Brain microvascular endothelial cell (primary cell): Measurements from ENCODE around the gene CTSC.

Experiments used
- DNase-seq: peaks from one replicate; pipeline ENCODE4 v3.0.0-alpha.2; 2020
- H3K27ac ChIP-seq: fragments of 250-450 bp; sonication (Bioruptor Pico); 2 replicates; pipeline ENCODE4 v1.5.1; 2020; ENCODE audit warnings: mild to moderate bottlenecking, moderate library complexity
- H3K27me3 ChIP-seq: fragments of 250-450 bp; sonication (Bioruptor Pico); replicated peaks from 2 replicates; pipeline ENCODE4 v1.5.1; 2020; ENCODE audit warnings: mild to moderate bottlenecking
- H3K36me3 ChIP-seq: fragments of 250-450 bp; sonication (Bioruptor Pico); replicated peaks from 2 replicates; pipeline ENCODE4 v1.5.1; 2020; ENCODE audit warnings: mild to moderate bottlenecking
- H3K4me3 ChIP-seq: 2 replicates; pipeline ENCODE4 v1.5.1; 2011; ENCODE audit warnings: low read depth, mild to moderate bottlenecking, control low read depth, low read length, moderate library complexity
- CTCF ChIP-seq: IDR thresholded peaks from 2 replicates; pipeline ENCODE4 v1.5.1; 2011; ENCODE audit warnings: low read depth, mild to moderate bottlenecking, moderate library complexity, low read length, control low read depth, inconsistent platforms; ENCODE audit errors: missing control alignments
- in situ Hi-C: cut with HindIII; loops from 2 replicates; pipeline ENCODE4 v1.10.0; 2017; ENCODE audit warnings: low sequenced_read_pairs, low pct_ligation_motif_present

Gene CTSC

GRCh38 chr11:88363648-88364065 lies 26.1 kb upstream of the CTSC start:
- no peaks in the 10 kb centered on the region for H3K27me3 ChIP-seq
- no peak for TF ChIP-seq CTCF
- H3K4me3 ChIP-seq: no peak overlapping the region
- DNase-seq: peak; percentile 17
- H3K27ac ChIP-seq: no peak overlapping the region
- no peaks in the 10 kb centered on the region for H3K36me3 ChIP-seq
- in situ Hi-C loops: no loop called here

- TF ChIP-seq CTCF: no peak
- DNase-seq: no peak
- H3K36me3 ChIP-seq: no peaks in the 10 kb centered on the region
- no peak overlapping the region for H3K27ac ChIP-seq
- H3K27me3 ChIP-seq: no peaks in the 10 kb centered on the region
- in situ Hi-C loops: no loop called here
- no peak overlapping the region for H3K4me3 ChIP-seq
Measured at GRCh38 chr11:88363004-88363403, 25.5 kb upstream of the CTSC start.

- Histone ChIP-seq H3K27me3 (no peaks in the 10 kb centered on the region), H3K27ac (no peak overlapping the region), H3K36me3 (no peaks in the 10 kb centered on the region), H3K4me3 (no peak overlapping the region)
- DNase-seq: no peak
- TF ChIP-seq CTCF: no peak
- in situ Hi-C loops: no loop called here
Measured at GRCh38 chr11:88360141-88360540, 22.6 kb upstream of the CTSC start.

- in situ Hi-C loops: no loop called here
- Histone ChIP-seq H3K36me3 (no peaks in the 10 kb centered on the region), H3K27ac (no peak overlapping the region), H3K4me3 (no peak overlapping the region), H3K27me3 (no peaks in the 10 kb centered on the region)
- no peak for DNase-seq
- TF ChIP-seq CTCF: no peak
Measured at GRCh38 chr11:88359541-88359940, 22.0 kb upstream of the CTSC start.

- Histone ChIP-seq H3K4me3 (no peak overlapping the region), H3K27ac (no peak overlapping the region), H3K27me3 (no peaks in the 10 kb centered on the region), H3K36me3 (no peaks in the 10 kb centered on the region)
- no peak for TF ChIP-seq CTCF
- in situ Hi-C loops: no loop called here
- DNase-seq: no peak
Measured at GRCh38 chr11:88359114-88359513, 21.6 kb upstream of the CTSC start.

GRCh38 chr11:88358040-88358431 lies 20.5 kb upstream of the CTSC start:
- peak overlapping the region; percentile 67 for H3K27ac ChIP-seq
- no peak for TF ChIP-seq CTCF
- no peaks in the 10 kb centered on the region for H3K36me3 ChIP-seq
- no peak overlapping the region for H3K4me3 ChIP-seq
- H3K27me3 ChIP-seq: no peaks in the 10 kb centered on the region
- in situ Hi-C loops: no loop called here
- no peak for DNase-seq
